ENCODE data around the gene STX18.

DNA sequence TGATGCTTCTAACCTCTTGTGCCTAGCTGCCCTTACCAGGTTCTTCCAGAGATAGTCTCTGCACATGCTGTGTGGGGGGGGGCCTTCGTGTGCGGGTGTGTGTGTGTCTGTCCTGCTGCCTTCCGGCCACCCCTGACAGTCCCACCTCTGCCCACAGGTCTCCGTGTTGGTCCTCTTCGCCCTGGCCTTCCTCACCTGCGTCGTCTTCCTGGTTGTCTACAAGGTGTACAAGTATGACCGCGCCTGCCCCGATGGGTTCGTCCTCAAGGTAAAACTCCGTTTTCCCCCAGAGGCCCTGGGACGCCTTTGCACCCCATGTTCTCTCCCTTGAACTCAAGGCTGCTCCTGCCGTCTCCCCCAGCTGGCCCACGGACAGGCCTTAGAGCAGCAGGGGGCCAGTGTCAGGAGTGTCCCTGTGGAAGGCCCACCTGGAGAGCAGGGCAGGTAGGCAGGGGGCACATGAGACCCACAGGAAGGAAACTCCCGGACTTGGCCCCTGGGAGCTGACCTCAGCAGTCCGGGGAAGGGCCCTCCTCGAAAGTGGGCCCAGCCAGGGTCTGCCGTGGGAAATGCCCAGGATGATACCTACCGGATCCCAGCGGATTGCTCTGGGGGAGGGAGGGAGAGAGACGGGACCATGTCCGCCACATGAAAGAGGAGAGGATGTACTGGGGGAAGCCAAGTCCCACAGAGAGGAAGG is 132.3 kb downstream of the STX18 start:
- TF ChIP-seq PML (IDR thresholded peaks at IDR 0.05; ENCODE audit: low read length): no peak
- TF ChIP-seq, protein P1, sequence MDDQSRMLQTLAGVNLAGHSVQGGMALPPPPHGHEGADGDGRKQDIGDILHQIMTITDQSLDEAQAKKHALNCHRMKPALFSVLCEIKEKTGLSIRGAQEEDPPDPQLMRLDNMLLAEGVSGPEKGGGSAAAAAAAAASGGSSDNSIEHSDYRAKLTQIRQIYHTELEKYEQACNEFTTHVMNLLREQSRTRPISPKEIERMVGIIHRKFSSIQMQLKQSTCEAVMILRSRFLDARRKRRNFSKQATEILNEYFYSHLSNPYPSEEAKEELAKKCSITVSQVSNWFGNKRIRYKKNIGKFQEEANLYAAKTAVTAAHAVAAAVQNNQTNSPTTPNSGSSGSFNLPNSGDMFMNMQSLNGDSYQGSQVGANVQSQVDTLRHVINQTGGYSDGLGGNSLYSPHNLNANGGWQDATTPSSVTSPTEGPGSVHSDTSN (IDR thresholded peaks at IDR 0.05; ENCODE audit: insufficient replicate concordance, low read depth, low read length): no peak
- TF ChIP-seq, protein P2, sequence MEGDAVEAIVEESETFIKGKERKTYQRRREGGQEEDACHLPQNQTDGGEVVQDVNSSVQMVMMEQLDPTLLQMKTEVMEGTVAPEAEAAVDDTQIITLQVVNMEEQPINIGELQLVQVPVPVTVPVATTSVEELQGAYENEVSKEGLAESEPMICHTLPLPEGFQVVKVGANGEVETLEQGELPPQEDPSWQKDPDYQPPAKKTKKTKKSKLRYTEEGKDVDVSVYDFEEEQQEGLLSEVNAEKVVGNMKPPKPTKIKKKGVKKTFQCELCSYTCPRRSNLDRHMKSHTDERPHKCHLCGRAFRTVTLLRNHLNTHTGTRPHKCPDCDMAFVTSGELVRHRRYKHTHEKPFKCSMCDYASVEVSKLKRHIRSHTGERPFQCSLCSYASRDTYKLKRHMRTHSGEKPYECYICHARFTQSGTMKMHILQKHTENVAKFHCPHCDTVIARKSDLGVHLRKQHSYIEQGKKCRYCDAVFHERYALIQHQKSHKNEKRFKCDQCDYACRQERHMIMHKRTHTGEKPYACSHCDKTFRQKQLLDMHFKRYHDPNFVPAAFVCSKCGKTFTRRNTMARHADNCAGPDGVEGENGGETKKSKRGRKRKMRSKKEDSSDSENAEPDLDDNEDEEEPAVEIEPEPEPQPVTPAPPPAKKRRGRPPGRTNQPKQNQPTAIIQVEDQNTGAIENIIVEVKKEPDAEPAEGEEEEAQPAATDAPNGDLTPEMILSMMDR (IDR thresholded peaks at IDR 0.05 in 2 of 3, conservative IDR thresholded peaks at IDR 0.05 in 1 of 3; ENCODE audit: control insufficient read depth in 2 of 3, extremely low read depth in 1 of 3, insufficient read depth in 1 of 3, low read depth in 3 of 3, low read length in 3 of 3): no peak
- no peak for TF ChIP-seq CBX3 (IDR thresholded peaks at IDR 0.05; ENCODE audit: borderline replicate concordance, low read depth)
- TF ChIP-seq, protein P3, sequence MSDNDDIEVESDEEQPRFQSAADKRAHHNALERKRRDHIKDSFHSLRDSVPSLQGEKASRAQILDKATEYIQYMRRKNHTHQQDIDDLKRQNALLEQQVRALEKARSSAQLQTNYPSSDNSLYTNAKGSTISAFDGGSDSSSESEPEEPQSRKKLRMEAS (IDR thresholded peaks at IDR 0.05; ENCODE audit: low read depth, low read length): no peak
- TF ChIP-seq CEBPB (IDR thresholded peaks at IDR 0.05; ENCODE audit: borderline replicate concordance in 1 of 2, low read depth in 2 of 2, low read length in 2 of 2): no peak
- TF ChIP-seq GABPA (IDR thresholded peaks at IDR 0.05; ENCODE audit: low read depth): no peak
- no peak for TF ChIP-seq RAD21 (IDR thresholded peaks at IDR 0.05; ENCODE audit: insufficient read depth, low read depth, low read length)
- no peak for TF ChIP-seq TCF12 (IDR thresholded peaks at IDR 0.05; ENCODE audit: low read depth, low read length)
- TF ChIP-seq BMI1 (IDR thresholded peaks at IDR 0.05; ENCODE audit: borderline replicate concordance): no peak
- TF ChIP-seq RELA (IDR thresholded peaks at IDR 0.05; ENCODE audit: borderline replicate concordance, partially characterized antibody): no peak
